ENCODE measurements around the gene LMAN2L. TPM values are rescaled to one million over a fixed set of nuclear protein-coding genes. Genes with fewer than 3 reads are reported as not detected.

The LMAN2L gene
- total RNA-seq, 4 donors from 2014 or later, result 18.1 to 22.9 (median 21.5) TPM

- ATAC-seq, result no peak
- TF ChIP-seq, protein P1, sequence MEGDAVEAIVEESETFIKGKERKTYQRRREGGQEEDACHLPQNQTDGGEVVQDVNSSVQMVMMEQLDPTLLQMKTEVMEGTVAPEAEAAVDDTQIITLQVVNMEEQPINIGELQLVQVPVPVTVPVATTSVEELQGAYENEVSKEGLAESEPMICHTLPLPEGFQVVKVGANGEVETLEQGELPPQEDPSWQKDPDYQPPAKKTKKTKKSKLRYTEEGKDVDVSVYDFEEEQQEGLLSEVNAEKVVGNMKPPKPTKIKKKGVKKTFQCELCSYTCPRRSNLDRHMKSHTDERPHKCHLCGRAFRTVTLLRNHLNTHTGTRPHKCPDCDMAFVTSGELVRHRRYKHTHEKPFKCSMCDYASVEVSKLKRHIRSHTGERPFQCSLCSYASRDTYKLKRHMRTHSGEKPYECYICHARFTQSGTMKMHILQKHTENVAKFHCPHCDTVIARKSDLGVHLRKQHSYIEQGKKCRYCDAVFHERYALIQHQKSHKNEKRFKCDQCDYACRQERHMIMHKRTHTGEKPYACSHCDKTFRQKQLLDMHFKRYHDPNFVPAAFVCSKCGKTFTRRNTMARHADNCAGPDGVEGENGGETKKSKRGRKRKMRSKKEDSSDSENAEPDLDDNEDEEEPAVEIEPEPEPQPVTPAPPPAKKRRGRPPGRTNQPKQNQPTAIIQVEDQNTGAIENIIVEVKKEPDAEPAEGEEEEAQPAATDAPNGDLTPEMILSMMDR (IDR thresholded peaks at IDR 0.05), result no peak
- TF ChIP-seq POLR2A (IDR thresholded peaks at IDR 0.05), result no peak
- TF ChIP-seq POLR2AphosphoS5 (IDR thresholded peaks at IDR 0.05), result no peak
- H3K27me3 ChIP-seq, result no peaks in the 10 kb centered on the region
- no peaks in the 10 kb centered on the region for H3K9me3 ChIP-seq
- no peaks in the 10 kb centered on the region for H3K4me1 ChIP-seq
- peaks cover 0 to 9% of the 10 kb centered on the region in 2 donors for H3K36me3 ChIP-seq
- H3K27ac ChIP-seq, result no peak overlapping the region
- WGBS, 2 donors (ENCODE audit: low coverage in 1 of 2), result no CpG with 5 or more reads among the region's 13 CpGs
- no peak overlapping the region for H3K4me3 ChIP-seq
Observed at GRCh38 chr2:96694816-96695455, 44.9 kb downstream of the LMAN2L start.

DNA sequence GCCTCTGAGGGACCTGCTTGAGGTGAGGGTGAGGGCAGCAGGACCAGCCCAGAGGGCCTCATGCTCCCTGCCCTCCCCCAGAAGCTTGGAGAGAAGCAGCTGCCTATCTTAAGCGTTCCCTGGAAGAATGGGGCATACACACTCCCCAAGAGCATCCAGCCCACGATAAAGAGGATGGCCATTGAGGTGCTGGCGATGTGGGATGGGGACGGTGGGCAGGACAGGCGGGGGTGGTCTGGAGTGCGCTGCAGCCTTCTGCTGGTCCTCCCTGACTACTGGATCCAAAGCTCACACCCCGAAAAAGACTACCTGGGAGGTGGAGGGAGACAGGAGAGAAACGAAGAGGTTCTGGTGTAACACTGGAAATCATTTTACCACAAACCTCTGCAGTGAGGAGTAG lies 45.6 kb downstream of the LMAN2L start:
- no peak for ATAC-seq
- Histone ChIP-seq H3K27ac (no peak overlapping the region), H3K4me1 (no peaks in the 10 kb centered on the region), H3K27me3 (no peaks in the 10 kb centered on the region), H3K4me3 (no peak overlapping the region), H3K36me3 (peaks cover 0 to 2% of the 10 kb centered on the region in 2 donors), H3K9me3 (no peaks in the 10 kb centered on the region)
- whole genome bisulfite sequencing, 2 donors (ENCODE audit: low coverage in 1 of 2), result 73 to 80% methylated on average over 3 to 6 of the region's 8 CpGs
- TF ChIP-seq POLR2AphosphoS5 (IDR thresholded peaks at IDR 0.05) (no peak), EP300 (IDR thresholded peaks at IDR 0.05) (no peak), POLR2A (IDR thresholded peaks at IDR 0.05) (no peak)
- TF ChIP-seq, protein P1 (IDR thresholded peaks at IDR 0.05), result no peak

DNA sequence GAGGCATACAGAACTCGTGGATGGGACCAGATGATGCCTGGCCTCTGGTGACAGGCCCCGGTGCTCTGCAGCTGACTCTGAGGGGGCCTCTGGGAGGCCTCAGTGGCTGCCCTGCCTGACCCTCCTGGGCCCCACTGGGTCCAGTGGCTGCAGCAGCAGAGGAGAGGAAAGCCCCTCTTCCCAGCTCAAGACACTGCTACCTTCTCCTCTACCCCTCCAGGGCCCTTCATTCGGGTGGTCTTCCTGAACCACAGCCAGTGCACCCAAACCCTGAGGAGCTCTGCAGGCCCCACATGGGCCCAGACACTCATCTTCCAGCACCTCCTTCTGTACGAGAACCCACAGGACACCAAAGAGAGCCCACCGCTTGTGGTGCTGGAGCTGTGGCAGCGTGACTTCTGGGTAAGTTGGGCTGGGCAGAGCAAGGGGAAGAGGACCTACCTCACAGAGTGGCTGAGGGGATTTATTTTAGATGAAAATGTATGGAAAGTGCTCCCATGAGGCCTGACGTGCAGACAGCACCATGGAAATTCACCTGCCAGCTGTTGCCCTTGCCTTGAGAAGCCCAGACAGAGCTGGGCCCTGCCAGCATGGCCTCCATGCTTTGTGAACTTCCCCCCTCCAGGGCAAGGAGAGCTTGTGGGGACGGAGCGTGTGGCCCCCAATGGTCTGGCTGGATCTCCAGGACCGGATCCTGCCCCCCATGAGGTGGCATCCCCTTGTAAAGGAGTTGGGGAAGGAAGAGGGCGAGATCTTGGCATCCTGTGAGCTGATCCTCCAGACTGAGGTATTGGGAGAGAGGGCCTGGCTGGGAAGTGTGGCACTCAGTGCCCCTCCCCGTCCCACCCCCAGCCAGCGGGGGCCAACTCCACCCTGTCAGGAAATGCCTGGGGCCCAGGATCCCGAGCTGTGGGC lies 46.3 kb downstream of the LMAN2L start:
- Histone ChIP-seq H3K27me3 (no peaks in the 10 kb centered on the region), H3K4me1 (no peaks in the 10 kb centered on the region), H3K27ac (no peak overlapping the region), H3K4me3 (no peak overlapping the region), H3K36me3 (no peaks in the 10 kb centered on the region), H3K9me3 (no peaks in the 10 kb centered on the region)
- WGBS, 2 donors (ENCODE audit: low coverage in 1 of 2), result 68% methylated on average over 3 of the region's 14 CpGs; no CpG with 5 or more reads in 1 of the 2 donors
- TF ChIP-seq POLR2AphosphoS5 (IDR thresholded peaks at IDR 0.05), result no peak
- TF ChIP-seq POLR2A (IDR thresholded peaks at IDR 0.05), result no peak
- TF ChIP-seq, protein P1 (IDR thresholded peaks at IDR 0.05), result no peak
- no peak for TF ChIP-seq EP300 (IDR thresholded peaks at IDR 0.05)
- no peak for ATAC-seq

DNA sequence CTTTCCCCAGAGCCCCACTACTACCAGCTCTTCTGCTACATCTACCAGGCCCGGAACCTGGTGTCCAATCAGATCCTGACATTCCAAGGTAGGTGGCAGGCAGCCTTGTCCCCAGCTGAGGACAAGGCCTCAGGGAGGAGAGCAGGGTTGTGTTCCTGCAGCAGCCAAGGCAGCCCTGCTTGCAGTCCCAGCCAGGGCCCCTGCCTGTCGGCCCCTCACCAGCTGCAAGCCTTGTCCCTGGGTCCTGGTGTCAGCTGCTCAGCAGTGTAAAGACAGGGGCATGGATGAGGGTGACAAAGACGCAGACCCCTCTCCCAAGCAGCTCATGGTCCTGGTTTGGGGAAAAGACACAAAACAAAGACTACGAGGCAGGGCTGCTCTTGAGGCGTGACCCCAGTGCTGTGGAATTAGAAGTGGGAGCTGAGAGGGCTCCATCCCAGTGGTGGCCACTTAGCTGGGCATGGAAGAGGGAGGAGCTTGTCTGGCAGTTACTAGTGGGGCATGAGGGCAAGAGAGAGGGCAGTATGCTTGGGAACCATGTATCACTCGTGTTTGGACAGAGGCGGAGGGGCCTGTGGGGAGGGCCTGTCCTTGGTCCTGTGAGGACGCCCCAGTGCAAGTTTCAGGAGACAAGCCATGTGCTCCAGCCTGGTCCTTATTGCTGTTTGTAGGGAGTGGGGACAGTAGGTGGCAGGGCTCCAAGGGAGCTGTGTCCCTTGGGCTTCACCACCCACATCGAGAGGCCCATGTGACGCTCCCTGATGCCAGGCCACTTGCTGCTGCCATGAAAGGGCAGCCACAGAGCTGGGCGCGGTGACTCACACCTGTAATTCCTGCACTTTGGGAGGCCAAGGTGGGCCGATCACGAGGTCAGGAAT lies 47.5 kb downstream of the LMAN2L start:
- WGBS, 2 donors (ENCODE audit: low coverage in 1 of 2), result 80 to 90% methylated on average over 2 to 5 of the region's 14 CpGs
- no peak for ATAC-seq
- H3K4me1 ChIP-seq, result no peaks in the 10 kb centered on the region
- no peak for TF ChIP-seq POLR2A (IDR thresholded peaks at IDR 0.05)
- no peak for TF ChIP-seq POLR2AphosphoS5 (IDR thresholded peaks at IDR 0.05)
- no peak for TF ChIP-seq EP300 (IDR thresholded peaks at IDR 0.05)
- TF ChIP-seq, protein P1 (IDR thresholded peaks at IDR 0.05), result no peak
- H3K4me3 ChIP-seq, result no peak overlapping the region
- no peaks in the 10 kb centered on the region for H3K36me3 ChIP-seq
- no peak overlapping the region for H3K27ac ChIP-seq
- no peaks in the 10 kb centered on the region for H3K9me3 ChIP-seq
- peaks cover 2% of the 10 kb centered on the region for H3K27me3 ChIP-seq
